Activated naive CD4-positive, alpha-beta T cell treated with anti-CD3 and anti-CD28 coated beads, Interleukin-2, amount 50 U/mL, for 16 hours (primary cell): ENCODE results near the gene THPO.

Experiments used
- DNase-seq: peaks from one replicate; pipeline ENCODE4 v3.0.0-alpha.2; 2020

THPO gene

GRCh38 chr3:184384342-184384741 lies 6.3 kb upstream of the THPO start:
- no peak for DNase-seq

DNA sequence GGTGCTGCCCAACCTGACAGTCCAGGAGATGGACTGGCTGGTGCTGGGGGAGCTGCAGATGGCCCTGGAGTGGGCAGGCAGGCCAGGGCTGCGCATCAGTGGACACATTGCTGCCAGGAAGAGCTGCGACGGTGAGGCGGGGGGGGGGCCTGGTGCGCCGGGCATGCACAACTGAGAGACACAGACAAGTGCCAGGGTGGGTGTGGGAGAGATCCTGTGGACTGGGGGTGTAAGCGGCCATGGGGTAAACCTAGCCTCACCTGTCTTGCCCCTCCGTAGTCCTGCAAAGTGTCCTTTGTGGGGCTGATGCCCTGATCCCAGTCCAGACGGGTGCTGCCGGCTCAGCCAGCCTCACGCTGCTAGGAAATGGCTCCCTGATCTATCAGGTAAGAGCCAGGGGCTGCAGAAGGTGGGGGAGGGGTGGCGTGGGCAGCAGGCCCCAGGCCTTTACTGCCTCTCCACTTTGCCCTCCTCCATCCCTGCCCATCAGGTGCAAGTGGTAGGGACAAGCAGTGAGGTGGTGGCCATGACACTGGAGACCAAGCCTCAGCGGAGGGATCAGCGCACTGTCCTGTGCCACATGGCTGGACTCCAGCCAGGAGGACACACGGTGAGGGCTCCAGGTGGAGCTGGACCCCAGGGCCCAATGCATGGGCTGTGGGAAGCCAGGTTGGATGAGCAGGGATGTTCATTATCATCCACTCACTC lies 5.2 kb upstream of the THPO start:
- DNase-seq, result no peak

DNA sequence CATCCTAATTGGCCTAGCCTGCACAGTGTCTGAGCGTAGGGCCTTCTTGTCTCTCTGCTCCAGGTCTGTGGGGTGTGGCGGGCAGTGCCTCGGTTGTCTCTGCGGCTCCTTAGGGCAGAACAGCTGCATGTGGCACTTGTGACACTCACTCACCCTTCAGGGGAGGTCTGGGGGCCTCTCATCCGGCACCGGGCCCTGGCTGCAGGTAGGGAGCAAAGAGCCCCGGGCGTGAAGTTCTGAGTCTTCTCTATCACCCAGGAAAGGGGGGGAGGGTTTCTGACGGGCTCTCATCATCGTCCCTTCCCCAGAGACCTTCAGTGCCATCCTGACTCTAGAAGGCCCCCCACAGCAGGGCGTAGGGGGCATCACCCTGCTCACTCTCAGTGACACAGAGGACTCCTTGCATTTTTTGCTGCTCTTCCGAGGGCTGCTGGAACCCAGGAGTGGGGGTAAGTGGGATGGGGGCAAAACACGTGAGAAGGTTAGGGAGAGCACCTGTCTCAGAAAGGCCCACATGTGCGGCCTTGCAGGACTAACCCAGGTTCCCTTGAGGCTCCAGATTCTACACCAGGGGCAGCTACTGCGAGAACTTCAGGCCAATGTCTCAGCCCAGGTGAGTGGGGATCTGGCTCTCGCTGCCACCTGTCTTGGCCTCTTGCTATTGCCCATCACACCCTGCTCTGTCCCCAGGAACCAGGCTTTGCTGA lies 4.5 kb upstream of the THPO start:
- DNase-seq, result no peak

DNA sequence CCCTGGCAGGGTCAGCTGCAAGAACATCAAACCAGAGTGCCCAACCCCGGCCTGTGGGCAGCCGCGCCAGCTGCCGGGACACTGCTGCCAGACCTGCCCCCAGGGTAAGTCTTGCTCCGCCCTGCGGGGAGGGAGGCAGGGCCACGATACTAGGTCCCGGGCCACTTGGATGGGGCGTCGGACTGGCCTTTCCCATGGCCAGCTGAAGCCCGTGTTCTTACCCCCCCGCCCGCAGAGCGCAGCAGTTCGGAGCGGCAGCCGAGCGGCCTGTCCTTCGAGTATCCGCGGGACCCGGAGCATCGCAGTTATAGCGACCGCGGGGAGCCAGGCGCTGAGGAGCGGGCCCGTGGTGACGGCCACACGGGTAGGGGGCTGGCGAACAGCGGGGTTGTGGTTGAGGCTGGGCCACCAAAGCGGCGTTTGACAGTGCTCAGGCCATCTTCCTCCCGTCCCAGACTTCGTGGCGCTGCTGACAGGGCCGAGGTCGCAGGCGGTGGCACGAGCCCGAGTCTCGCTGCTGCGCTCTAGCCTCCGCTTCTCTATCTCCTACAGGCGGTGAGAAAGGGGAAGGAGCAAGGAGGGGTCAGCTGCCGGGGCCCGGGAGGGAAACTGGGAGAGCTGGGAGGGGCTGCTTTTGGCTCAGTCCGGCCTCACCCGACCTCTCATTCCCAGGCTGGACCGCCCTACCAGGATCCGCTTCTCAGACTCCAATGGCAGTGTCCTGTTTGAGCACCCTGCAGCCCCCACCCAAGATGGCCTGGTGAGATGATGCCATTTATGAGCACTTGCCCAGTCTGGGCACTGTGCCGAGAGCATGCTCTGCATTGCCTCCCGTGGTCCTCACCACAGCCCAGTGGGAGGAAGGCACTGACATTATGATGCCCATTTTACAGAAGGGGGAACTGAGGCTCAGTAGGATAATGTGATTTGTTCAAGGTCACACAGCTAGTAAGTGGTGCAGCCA lies 3.5 kb upstream of the THPO start:
- DNase-seq, result no peak

DNA sequence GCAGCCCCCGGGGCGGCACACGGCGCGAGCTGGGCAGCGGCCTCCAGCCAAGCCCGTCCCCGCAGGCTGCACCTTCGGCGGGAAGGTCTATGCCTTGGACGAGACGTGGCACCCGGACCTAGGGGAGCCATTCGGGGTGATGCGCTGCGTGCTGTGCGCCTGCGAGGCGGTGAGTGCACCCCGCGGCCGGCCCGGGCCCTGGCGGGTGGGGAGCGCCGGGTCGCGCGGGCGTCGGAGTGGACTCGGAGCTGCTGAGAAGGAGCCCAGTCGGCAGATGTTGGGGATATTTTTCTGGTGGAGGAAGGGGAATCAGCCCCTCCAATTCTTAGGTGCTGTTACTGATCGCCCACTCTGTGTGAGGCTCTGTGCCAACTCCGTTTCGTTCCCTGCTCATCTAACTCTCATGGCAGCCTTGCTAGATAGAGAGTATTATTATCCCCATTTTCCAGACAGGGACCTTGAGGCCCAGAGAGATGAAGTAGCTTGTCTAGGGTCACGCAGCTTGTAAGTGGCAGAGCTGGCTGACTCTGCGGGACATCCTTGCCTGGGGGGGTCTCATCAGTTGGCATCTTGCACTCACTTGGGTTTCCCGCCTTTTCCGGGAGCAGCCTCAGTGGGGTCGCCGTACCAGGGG lies 2.7 kb upstream of the THPO start:
- DNase-seq, result no peak

GRCh38 chr3:184380185-184380626 lies 2.2 kb upstream of the THPO start:
- peak; percentile 41 for DNase-seq

DNA sequence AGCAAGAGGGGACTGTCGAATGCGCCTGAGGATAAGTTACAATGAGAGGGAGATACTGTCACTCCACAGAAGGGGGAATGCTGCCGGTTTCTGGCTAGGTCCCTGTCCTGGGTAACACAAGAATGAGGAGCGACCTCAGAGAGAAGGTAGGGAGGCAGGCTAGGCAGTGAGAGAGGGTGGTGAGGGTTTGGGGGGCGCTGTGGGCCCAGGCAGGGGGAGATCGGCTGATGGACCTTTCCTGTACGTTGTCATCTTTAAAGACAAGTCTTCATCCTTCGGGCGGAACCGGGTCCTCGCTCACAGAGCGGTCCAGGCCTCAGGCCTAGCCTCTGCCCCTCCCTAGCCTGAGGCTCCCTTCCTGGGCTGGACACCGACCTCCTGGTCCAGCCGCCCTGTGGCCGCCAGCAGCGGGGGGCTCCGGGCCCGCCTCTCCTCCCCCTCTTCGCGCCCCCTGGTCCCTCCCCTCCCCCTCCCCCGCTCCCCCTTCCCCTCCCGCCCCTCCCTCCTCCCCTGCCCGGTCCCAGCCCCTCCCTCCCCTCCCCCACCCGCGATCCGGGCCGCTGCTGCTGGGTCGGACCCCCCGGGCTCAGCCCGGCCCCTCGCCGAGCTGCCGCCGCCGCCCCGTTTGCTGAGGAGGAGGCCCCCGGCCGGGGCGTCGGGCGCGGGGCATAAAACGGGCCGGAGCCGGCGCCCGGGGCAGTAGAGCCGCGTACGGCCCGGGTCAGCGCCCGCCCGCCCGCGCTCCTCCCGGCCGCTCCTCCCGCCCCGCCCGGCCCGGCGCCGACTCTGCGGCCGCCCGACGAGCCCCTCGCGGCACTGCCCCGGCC lies 1.6 kb upstream of the THPO start, which contains the start of gene CHRD:
Gene CHRD (plus strand): TSS at position 697 of the 827 bp plus-strand sequence. CDS start 265 bp downstream, outside the sequence.
- no peak for DNase-seq

DNA sequence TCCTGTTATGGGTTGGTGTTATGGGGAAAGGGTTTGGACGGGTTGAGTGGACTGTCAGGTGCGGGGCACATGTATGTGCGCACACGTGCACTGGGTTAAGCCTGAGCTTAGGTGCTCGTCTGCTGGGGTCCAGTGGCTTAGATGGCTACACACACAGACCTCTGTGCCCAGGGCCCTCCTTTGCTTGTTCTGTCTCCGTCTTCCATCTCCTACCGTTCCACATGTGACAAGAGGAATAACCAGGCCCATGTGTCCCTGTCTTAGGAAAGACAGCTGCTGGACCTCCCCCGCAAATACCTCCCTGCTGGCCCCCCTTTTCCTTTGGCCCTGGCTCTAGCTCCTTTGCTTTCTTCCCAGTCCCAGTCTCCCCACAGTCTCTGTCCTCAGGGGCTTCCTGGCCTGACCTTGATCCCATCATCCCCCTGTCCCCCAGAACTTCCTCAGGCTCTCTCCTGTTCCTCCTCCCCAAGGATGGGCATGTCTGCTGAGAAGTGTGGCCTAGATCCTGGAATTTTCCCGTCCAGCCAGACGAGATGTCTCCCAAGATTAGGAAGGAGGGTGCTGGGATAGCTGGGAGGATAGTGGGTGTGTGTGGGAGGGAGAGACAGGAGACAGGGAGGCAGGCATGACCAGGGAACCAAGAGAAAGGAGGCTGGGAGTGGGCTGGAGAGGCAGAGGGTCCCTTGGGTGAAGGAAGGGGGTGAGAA lies 797 bp upstream of the THPO start:
- DNase-seq, result no peak

DNA sequence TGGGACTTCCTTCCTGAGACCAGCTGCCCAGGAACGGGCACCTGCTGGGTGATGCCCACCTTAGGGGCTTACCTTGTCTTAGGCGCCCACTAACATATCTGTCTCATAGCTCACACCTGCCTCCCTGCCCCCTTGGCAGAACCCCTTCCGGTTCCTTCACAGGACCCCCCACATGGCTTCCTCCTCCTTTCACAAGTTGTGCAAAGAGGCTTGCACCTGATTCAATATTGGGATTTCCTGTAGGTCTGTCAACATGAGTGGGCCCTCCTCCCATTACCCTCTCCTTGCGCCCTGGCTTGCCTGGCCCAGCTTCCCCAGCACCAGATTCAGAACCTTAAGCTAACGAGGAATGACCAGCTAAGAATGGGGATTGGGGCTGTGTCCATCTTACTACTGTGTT lies 633 bp downstream of the THPO start:
- no peak for DNase-seq

GRCh38 chr3:184375747-184376461 lies 2.1 kb downstream of the THPO start:
- no peak for DNase-seq

DNA sequence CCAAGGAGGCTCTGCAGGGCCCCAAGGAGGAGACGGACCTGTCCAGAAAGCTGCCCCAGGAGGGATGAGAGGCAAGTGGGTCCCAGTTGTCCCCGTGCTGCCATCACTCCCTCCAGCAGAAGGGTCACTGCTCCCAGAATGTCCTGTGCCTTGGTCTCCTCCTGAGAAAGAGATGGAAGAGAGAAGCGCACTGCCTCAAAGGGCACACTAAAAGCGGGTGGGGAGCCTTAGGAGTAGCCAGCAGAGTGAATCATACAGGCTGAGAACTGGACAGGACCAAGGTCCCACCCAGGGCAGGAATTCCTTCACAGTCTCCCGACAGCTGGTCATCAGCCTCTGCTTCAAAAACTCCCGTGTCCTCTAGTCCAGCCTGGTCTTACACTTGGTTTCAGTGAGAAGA lies 4.6 kb downstream of the THPO start:
- DNase-seq, result no peak

- DNase-seq, result no peak
Measured at GRCh38 chr3:184372911-184373310, 5.1 kb downstream of the THPO start.

GRCh38 chr3:184372296-184372821 lies 5.6 kb downstream of the THPO start:
- DNase-seq, result no peak

- DNase-seq, result peak; percentile 62
Measured at GRCh38 chr3:184371570-184372018, 6.4 kb downstream of the THPO start.

GRCh38 chr3:184368586-184369183 lies 9.3 kb downstream of the THPO start:
- DNase-seq, result no peak

DNA sequence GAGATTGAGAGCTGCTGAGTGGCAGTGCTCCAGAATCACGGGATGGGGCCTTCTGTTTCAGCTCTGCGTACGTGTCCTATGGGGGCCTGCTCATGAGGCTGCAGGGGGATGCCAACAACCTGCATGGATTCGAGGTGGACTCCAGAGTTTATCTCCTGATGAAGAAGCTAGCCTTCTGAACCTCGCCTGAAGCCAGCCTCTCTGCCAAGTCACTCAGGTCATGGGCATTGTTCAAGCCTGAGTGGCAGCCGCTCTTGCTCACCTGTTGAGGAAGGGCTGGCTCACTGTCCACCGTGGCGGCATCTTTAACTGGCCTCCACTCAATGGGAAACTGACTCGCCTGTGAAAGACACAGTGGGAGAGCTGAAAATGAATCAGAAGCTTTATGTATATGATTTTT lies 9.9 kb downstream of the THPO start:
- no peak for DNase-seq

DNA sequence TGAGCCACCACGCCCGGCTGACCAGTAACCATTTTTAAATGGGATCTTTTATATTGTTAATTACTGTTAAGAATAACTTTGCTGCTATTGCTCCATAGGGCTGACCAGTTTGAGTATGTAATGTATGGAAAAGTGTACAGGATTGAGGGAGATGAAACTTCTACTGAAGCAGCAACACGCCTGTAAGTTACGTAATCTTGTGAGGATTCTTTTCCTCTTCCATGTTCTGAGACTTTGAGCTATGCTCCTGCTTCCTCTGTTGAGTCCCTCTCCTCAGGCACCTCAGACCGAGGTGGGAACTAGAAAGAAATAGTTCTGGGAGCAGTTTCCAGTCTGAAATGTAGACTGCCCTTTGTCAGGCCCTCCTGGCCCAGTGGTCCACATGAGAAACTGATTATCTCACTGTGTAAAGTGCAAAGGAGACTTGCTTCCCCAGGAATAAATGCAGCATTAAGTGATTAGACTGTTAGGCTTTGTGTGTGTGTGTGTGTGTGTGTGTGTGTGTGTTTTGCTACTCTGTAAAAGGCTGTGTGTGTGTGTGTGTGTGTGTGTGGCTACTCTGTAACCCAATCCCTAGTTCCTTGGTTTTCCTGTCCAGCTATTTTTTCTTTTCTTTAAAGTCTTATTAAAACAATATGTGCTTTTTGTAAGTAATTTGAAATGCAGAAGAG lies 11.3 kb downstream of the THPO start:
- DNase-seq, result no peak

DNA sequence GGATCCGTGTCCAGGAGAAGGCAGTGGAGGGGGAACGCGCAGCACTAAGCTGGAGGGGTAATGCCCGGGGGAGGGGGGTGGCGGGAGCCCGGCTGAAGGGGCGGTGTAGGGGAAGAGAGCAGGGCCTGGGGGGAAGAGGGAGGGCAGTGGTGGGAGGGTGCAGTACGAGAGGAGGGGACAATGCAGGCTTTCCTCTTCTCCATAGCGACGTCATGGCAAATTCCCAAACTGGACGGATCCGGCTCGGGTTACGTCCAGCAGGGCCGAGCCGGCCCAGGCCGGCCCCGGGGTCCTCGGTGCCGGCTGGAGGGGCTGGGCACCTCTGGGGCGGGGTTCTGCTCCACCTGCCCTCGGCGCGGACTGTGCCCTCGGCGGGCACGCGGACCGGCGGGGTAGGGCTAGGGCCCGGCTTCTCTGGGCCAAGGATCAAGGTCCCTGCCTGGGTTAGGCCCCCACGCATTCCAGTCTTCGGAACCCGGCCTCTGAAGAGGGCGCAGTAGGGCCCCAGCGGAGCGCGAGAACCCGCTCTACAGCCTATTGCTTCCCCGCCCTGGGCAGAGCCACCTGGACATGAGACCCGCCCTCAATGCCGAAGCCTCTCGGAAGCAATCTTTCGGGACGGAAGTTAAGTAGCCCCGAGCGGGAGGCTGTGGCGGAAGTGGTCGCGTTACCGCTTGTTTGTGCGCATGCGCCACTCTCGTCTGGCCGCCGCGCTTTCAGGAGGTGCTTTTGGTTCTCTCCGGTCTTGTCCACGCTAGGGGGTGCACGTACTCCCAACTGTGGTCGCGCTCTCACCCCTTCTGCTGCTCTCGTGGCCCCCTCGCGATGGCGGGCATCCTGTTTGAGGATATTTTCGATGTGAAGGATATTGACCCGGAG lies 15.1 kb downstream of the THPO start:
- DNase-seq, result peak; percentile 90
